ENCODE measurements around the gene FCGR3A.
"Not testable (repeated sequence)": the region's sequence is repeated elsewhere in the genome, so short reads cannot be mapped to it uniquely, and the experiment has no call there.

The FCGR3A gene

GRCh38 chr1:161579856-161580507, 30.4 kb upstream of the FCGR3A start:
- H3K4me1 ChIP-seq (ENCODE audit: control insufficient read depth, low read depth, low read length); H3K27ac ChIP-seq (ENCODE audit: low read length); H3K9ac ChIP-seq (ENCODE audit: low read length); H3K4me3 ChIP-seq (ENCODE audit: low read length); H3K36me3 ChIP-seq (ENCODE audit: control insufficient read depth, low read depth, low read length); H3K9me3 ChIP-seq (ENCODE audit: control insufficient read depth, low read depth, low read length); H3K27me3 ChIP-seq (ENCODE audit: control insufficient read depth, insufficient read depth, low read length): not testable (repeated sequence)

GRCh38 chr1:161576676-161577075, 27.1 kb upstream of the FCGR3A start:
- not testable (repeated sequence) for H3K27me3 ChIP-seq (ENCODE audit: control insufficient read depth, insufficient read depth, low read length); H3K36me3 ChIP-seq (ENCODE audit: control insufficient read depth, low read depth, low read length); H3K27ac ChIP-seq (ENCODE audit: low read length); H3K9ac ChIP-seq (ENCODE audit: low read length); H3K9me3 ChIP-seq (ENCODE audit: control insufficient read depth, low read depth, low read length); H3K4me1 ChIP-seq (ENCODE audit: control insufficient read depth, low read depth, low read length); H3K4me3 ChIP-seq (ENCODE audit: low read length)

GRCh38 chr1:161571703-161572102, 22.1 kb upstream of the FCGR3A start:
- H3K27me3 ChIP-seq (ENCODE audit: control insufficient read depth, insufficient read depth, low read length); H3K9ac ChIP-seq (ENCODE audit: low read length); H3K9me3 ChIP-seq (ENCODE audit: control insufficient read depth, low read depth, low read length); H3K27ac ChIP-seq (ENCODE audit: low read length); H3K36me3 ChIP-seq (ENCODE audit: control insufficient read depth, low read depth, low read length); H3K4me3 ChIP-seq (ENCODE audit: low read length); H3K4me1 ChIP-seq (ENCODE audit: control insufficient read depth, low read depth, low read length): not testable (repeated sequence)

GRCh38 chr1:161566602-161566960, 17.0 kb upstream of the FCGR3A start:
- not testable (repeated sequence) for H3K9me3 ChIP-seq (ENCODE audit: control insufficient read depth, low read depth, low read length); H3K9ac ChIP-seq (ENCODE audit: low read length); H3K27me3 ChIP-seq (ENCODE audit: control insufficient read depth, insufficient read depth, low read length); H3K4me1 ChIP-seq (ENCODE audit: control insufficient read depth, low read depth, low read length); H3K36me3 ChIP-seq (ENCODE audit: control insufficient read depth, low read depth, low read length); H3K4me3 ChIP-seq (ENCODE audit: low read length); H3K27ac ChIP-seq (ENCODE audit: low read length)

- H3K4me3 ChIP-seq (ENCODE audit: low read length); H3K9ac ChIP-seq (ENCODE audit: low read length); H3K27ac ChIP-seq (ENCODE audit: low read length); H3K9me3 ChIP-seq (ENCODE audit: control insufficient read depth, low read depth, low read length); H3K36me3 ChIP-seq (ENCODE audit: control insufficient read depth, low read depth, low read length); H3K4me1 ChIP-seq (ENCODE audit: control insufficient read depth, low read depth, low read length); H3K27me3 ChIP-seq (ENCODE audit: control insufficient read depth, insufficient read depth, low read length): not testable (repeated sequence)
These were observed 13.9 kb upstream of the FCGR3A start for GRCh38 chr1:161563522-161563921.

- H3K4me3 ChIP-seq (ENCODE audit: low read length); H3K27me3 ChIP-seq (ENCODE audit: control insufficient read depth, insufficient read depth, low read length); H3K9me3 ChIP-seq (ENCODE audit: control insufficient read depth, low read depth, low read length); H3K36me3 ChIP-seq (ENCODE audit: control insufficient read depth, low read depth, low read length); H3K27ac ChIP-seq (ENCODE audit: low read length); H3K9ac ChIP-seq (ENCODE audit: low read length); H3K4me1 ChIP-seq (ENCODE audit: control insufficient read depth, low read depth, low read length): not testable (repeated sequence)
These were observed 12.8 kb upstream of the FCGR3A start for GRCh38 chr1:161562441-161562840.

- not testable (repeated sequence) for H3K9me3 ChIP-seq (ENCODE audit: control insufficient read depth, low read depth, low read length); H3K27me3 ChIP-seq (ENCODE audit: control insufficient read depth, insufficient read depth, low read length); H3K36me3 ChIP-seq (ENCODE audit: control insufficient read depth, low read depth, low read length); H3K4me3 ChIP-seq (ENCODE audit: low read length); H3K9ac ChIP-seq (ENCODE audit: low read length); H3K27ac ChIP-seq (ENCODE audit: low read length); H3K4me1 ChIP-seq (ENCODE audit: control insufficient read depth, low read depth, low read length)
These were observed 11.5 kb upstream of the FCGR3A start for GRCh38 chr1:161560960-161561715.

GRCh38 chr1:161557506-161558450, 8.2 kb upstream of the FCGR3A start:
- H3K4me1 ChIP-seq (ENCODE audit: control insufficient read depth, low read depth, low read length), result not testable (repeated sequence)

GRCh38 chr1:161556990-161557389, 7.4 kb upstream of the FCGR3A start:
- H3K9me3 ChIP-seq (ENCODE audit: control insufficient read depth, low read depth, low read length); H3K9ac ChIP-seq (ENCODE audit: low read length); H3K4me3 ChIP-seq (ENCODE audit: low read length); H3K4me1 ChIP-seq (ENCODE audit: control insufficient read depth, low read depth, low read length); H3K27ac ChIP-seq (ENCODE audit: low read length); H3K27me3 ChIP-seq (ENCODE audit: control insufficient read depth, insufficient read depth, low read length); H3K36me3 ChIP-seq (ENCODE audit: control insufficient read depth, low read depth, low read length): not testable (repeated sequence)

More at GRCh38 chr1:161557506-161558450, 8.2 kb upstream of the FCGR3A start:
- H3K27ac ChIP-seq (ENCODE audit: low read length); H3K36me3 ChIP-seq (ENCODE audit: control insufficient read depth, low read depth, low read length); H3K4me3 ChIP-seq (ENCODE audit: low read length); H3K27me3 ChIP-seq (ENCODE audit: control insufficient read depth, insufficient read depth, low read length); H3K9me3 ChIP-seq (ENCODE audit: control insufficient read depth, low read depth, low read length); H3K9ac ChIP-seq (ENCODE audit: low read length): not testable (repeated sequence)

- not testable (repeated sequence) for H3K27ac ChIP-seq (ENCODE audit: low read length); H3K4me3 ChIP-seq (ENCODE audit: low read length); H3K9ac ChIP-seq (ENCODE audit: low read length); H3K36me3 ChIP-seq (ENCODE audit: control insufficient read depth, low read depth, low read length); H3K9me3 ChIP-seq (ENCODE audit: control insufficient read depth, low read depth, low read length); H3K27me3 ChIP-seq (ENCODE audit: control insufficient read depth, insufficient read depth, low read length); H3K4me1 ChIP-seq (ENCODE audit: control insufficient read depth, low read depth, low read length)
These were observed 6.5 kb upstream of the FCGR3A start for GRCh38 chr1:161556143-161556542.

- not testable (repeated sequence) for H3K4me1 ChIP-seq (ENCODE audit: control insufficient read depth, low read depth, low read length); H3K9ac ChIP-seq (ENCODE audit: low read length); H3K27me3 ChIP-seq (ENCODE audit: control insufficient read depth, insufficient read depth, low read length); H3K9me3 ChIP-seq (ENCODE audit: control insufficient read depth, low read depth, low read length); H3K27ac ChIP-seq (ENCODE audit: low read length); H3K4me3 ChIP-seq (ENCODE audit: low read length); H3K36me3 ChIP-seq (ENCODE audit: control insufficient read depth, low read depth, low read length)
These were observed 5.3 kb upstream of the FCGR3A start for GRCh38 chr1:161554815-161555417.

Measured in iPS-18a (cell line).